ENCODE data around the gene OPN1MW2.
"Not testable (repeated sequence)": the region's sequence is repeated elsewhere in the genome, so short reads cannot be mapped to it uniquely, and the experiment has no call there.

The OPN1MW2 gene

GRCh38 chrX:154219456-154219855 is at the start of gene OPN1MW2:
Gene OPN1MW2, plus strand, starts transcription at chrX:154219756. Its CDS starts 60 bp downstream, at chrX:154219816.
- not testable (repeated sequence) for ATAC-seq

- peak; percentile 99 for ATAC-seq
Measured at GRCh38 chrX:154172535-154172943, 47.0 kb upstream of the OPN1MW2 start.

- ATAC-seq = not testable (repeated sequence)
Measured at GRCh38 chrX:154174356-154174755, 45.2 kb upstream of the OPN1MW2 start.

GRCh38 chrX:154182296-154182695 is 37.3 kb upstream of the OPN1MW2 start, which contains the start of gene OPN1MW:
Gene OPN1MW, plus strand, starts transcription at chrX:154182596. Its CDS starts 82 bp downstream, at chrX:154182678.
- not testable (repeated sequence) for ATAC-seq

- ATAC-seq = not testable (repeated sequence)
Measured at GRCh38 chrX:154183794-154184193, 35.8 kb upstream of the OPN1MW2 start.

GRCh38 chrX:154192846-154193245 is 26.7 kb upstream of the OPN1MW2 start:
- ATAC-seq = not testable (repeated sequence)

GRCh38 chrX:154194316-154194715 is 25.2 kb upstream of the OPN1MW2 start:
- ATAC-seq = not testable (repeated sequence)

GRCh38 chrX:154196466-154196865 is 23.1 kb upstream of the OPN1MW2 start:
- ATAC-seq = not testable (repeated sequence)

- peak; percentile 98 to 99 for ATAC-seq
Measured at GRCh38 chrX:154209670-154210418, 9.7 kb upstream of the OPN1MW2 start.

- ATAC-seq = not testable (repeated sequence)
Measured at GRCh38 chrX:154211057-154211456, 8.5 kb upstream of the OPN1MW2 start.

- not testable (repeated sequence) for ATAC-seq
Measured at GRCh38 chrX:154211499-154211898, 8.1 kb upstream of the OPN1MW2 start.

- not testable (repeated sequence) for ATAC-seq
Measured at GRCh38 chrX:154225292-154225691, 5.7 kb downstream of the OPN1MW2 start.

- not testable (repeated sequence) for ATAC-seq
Measured at GRCh38 chrX:154226706-154227105, 7.2 kb downstream of the OPN1MW2 start.

- ATAC-seq = not testable (repeated sequence)
Measured at GRCh38 chrX:154231443-154231842, 11.9 kb downstream of the OPN1MW2 start.

GRCh38 chrX:154233620-154234019 is 14.1 kb downstream of the OPN1MW2 start:
- ATAC-seq = not testable (repeated sequence)

GRCh38 chrX:154238939-154239559 is 19.5 kb downstream of the OPN1MW2 start:
- ATAC-seq = not testable (repeated sequence)

GRCh38 chrX:154239982-154240503 is 20.5 kb downstream of the OPN1MW2 start:
- ATAC-seq = not testable (repeated sequence)

GRCh38 chrX:154247377-154248045 is 28.0 kb downstream of the OPN1MW2 start:
- ATAC-seq = peak; percentile 96 to 97

- peak in 1 of 2 donors; percentile 2 for ATAC-seq
Measured at GRCh38 chrX:154248076-154248475, 28.5 kb downstream of the OPN1MW2 start.

- ATAC-seq = not testable (repeated sequence)
Measured at GRCh38 chrX:154257282-154257681, 37.7 kb downstream of the OPN1MW2 start, which contains the start of gene OPN1MW3. Gene OPN1MW3, plus strand, starts transcription at chrX:154257582. Its CDS starts 38 bp downstream, at chrX:154257620.

GRCh38 chrX:154258711-154259110 is 39.2 kb downstream of the OPN1MW2 start:
- ATAC-seq = not testable (repeated sequence)

GRCh38 chrX:154263072-154263471 is 43.5 kb downstream of the OPN1MW2 start:
- not testable (repeated sequence) for ATAC-seq

- not testable (repeated sequence) for ATAC-seq
Measured at GRCh38 chrX:154269245-154269644, 49.7 kb downstream of the OPN1MW2 start.
